Measurements from ENCODE around the gene ZC3H6.
"Not testable (repeated sequence)": the region's sequence is repeated elsewhere in the genome, so short reads cannot be mapped to it uniquely, and the experiment has no call there.

Gene ZC3H6

GRCh38 chr2:112275887-112276773 is 733 bp downstream of the ZC3H6 start:
- H3K27ac ChIP-seq (ENCODE audit: low read depth, low read length) = peak overlapping the region; percentile 84
- peaks cover 15% of the 10 kb centered on the region for H3K4me1 ChIP-seq (ENCODE audit: control insufficient read depth, insufficient read depth, low read length, unreplicated experiment)
- H3K36me3 ChIP-seq (ENCODE audit: insufficient read depth, low read length) = no peaks in the 10 kb centered on the region
- H3K79me2 ChIP-seq (ENCODE audit: control insufficient read depth, insufficient read depth, low read length, unreplicated experiment) = peaks cover 6% of the 10 kb centered on the region
- peak overlapping the region; percentile 74 for H2AFZ ChIP-seq (ENCODE audit: low read length, unreplicated experiment)
- H3K4me3 ChIP-seq (ENCODE audit: low read depth, low read length) = peak overlapping the region; percentile 77
- no peaks in the 10 kb centered on the region for H3K27me3 ChIP-seq (ENCODE audit: insufficient read depth, low read length)

- Histone ChIP-seq H2AFZ (ENCODE audit: low read length, unreplicated experiment) (peak overlapping the region; percentile 74), H3K4me3 (ENCODE audit: low read depth, low read length) (peak overlapping the region; percentile 77), H3K27ac (ENCODE audit: low read depth, low read length) (no peak overlapping the region; the same call in 1 of the 2 replicates)
Observed at GRCh38 chr2:112276954-112277353, 1.6 kb downstream of the ZC3H6 start.

GRCh38 chr2:112277596-112278220 is 2.3 kb downstream of the ZC3H6 start:
- H3K79me2 ChIP-seq (ENCODE audit: control insufficient read depth, insufficient read depth, low read length, unreplicated experiment) = peaks cover 6% of the 10 kb centered on the region
- no peaks in the 10 kb centered on the region for H3K36me3 ChIP-seq (ENCODE audit: insufficient read depth, low read length)
- H3K4me3 ChIP-seq (ENCODE audit: low read depth, low read length) = peak overlapping the region; percentile 77
- peak overlapping the region; percentile 11 for H2AFZ ChIP-seq (ENCODE audit: low read length, unreplicated experiment)
- peaks cover 15% of the 10 kb centered on the region for H3K4me1 ChIP-seq (ENCODE audit: control insufficient read depth, insufficient read depth, low read length, unreplicated experiment)
- peak overlapping the region; percentile 41 for H3K27ac ChIP-seq (ENCODE audit: low read depth, low read length)
- no peaks in the 10 kb centered on the region for H3K27me3 ChIP-seq (ENCODE audit: insufficient read depth, low read length)

More at GRCh38 chr2:112276954-112277353, 1.6 kb downstream of the ZC3H6 start:
- Histone ChIP-seq H3K27me3 (ENCODE audit: insufficient read depth, low read length) (no peaks in the 10 kb centered on the region), H3K4me1 (ENCODE audit: control insufficient read depth, insufficient read depth, low read length, unreplicated experiment) (peaks cover 15% of the 10 kb centered on the region), H3K36me3 (ENCODE audit: insufficient read depth, low read length) (no peaks in the 10 kb centered on the region), H3K79me2 (ENCODE audit: control insufficient read depth, insufficient read depth, low read length, unreplicated experiment) (peaks cover 6% of the 10 kb centered on the region)

- H3K36me3 ChIP-seq (ENCODE audit: insufficient read depth, low read length); H3K79me2 ChIP-seq (ENCODE audit: control insufficient read depth, insufficient read depth, low read length, unreplicated experiment); H3K27me3 ChIP-seq (ENCODE audit: insufficient read depth, low read length); H3K27ac ChIP-seq (ENCODE audit: low read depth, low read length); H2AFZ ChIP-seq (ENCODE audit: low read length, unreplicated experiment); H3K4me3 ChIP-seq (ENCODE audit: low read depth, low read length): not testable (repeated sequence)
- peaks cover 12% of the 10 kb centered on the region for H3K4me1 ChIP-seq (ENCODE audit: control insufficient read depth, insufficient read depth, low read length, unreplicated experiment)
Observed at GRCh38 chr2:112282066-112282465, 6.7 kb downstream of the ZC3H6 start.

GRCh38 chr2:112283535-112283934 is 8.1 kb downstream of the ZC3H6 start:
- H3K79me2 ChIP-seq (ENCODE audit: control insufficient read depth, insufficient read depth, low read length, unreplicated experiment); H3K4me1 ChIP-seq (ENCODE audit: control insufficient read depth, insufficient read depth, low read length, unreplicated experiment); H2AFZ ChIP-seq (ENCODE audit: low read length, unreplicated experiment); H3K36me3 ChIP-seq (ENCODE audit: insufficient read depth, low read length); H3K4me3 ChIP-seq (ENCODE audit: low read depth, low read length); H3K27me3 ChIP-seq (ENCODE audit: insufficient read depth, low read length); H3K27ac ChIP-seq (ENCODE audit: low read depth, low read length): not testable (repeated sequence)

- Histone ChIP-seq H3K4me1 (ENCODE audit: control insufficient read depth, insufficient read depth, low read length, unreplicated experiment) (peaks cover 7% of the 10 kb centered on the region), H3K36me3 (ENCODE audit: insufficient read depth, low read length) (no peaks in the 10 kb centered on the region), H3K79me2 (ENCODE audit: control insufficient read depth, insufficient read depth, low read length, unreplicated experiment) (peaks cover 4% of the 10 kb centered on the region), H3K27ac (ENCODE audit: low read depth, low read length) (no peak overlapping the region), H3K27me3 (ENCODE audit: insufficient read depth, low read length) (no peaks in the 10 kb centered on the region), H3K4me3 (ENCODE audit: low read depth, low read length) (no peak overlapping the region), H2AFZ (ENCODE audit: low read length, unreplicated experiment) (no peak overlapping the region)
Observed at GRCh38 chr2:112290088-112290487, 14.7 kb downstream of the ZC3H6 start.

- H3K4me3 ChIP-seq (ENCODE audit: low read depth, low read length) = no peak overlapping the region
- H3K27me3 ChIP-seq (ENCODE audit: insufficient read depth, low read length) = no peaks in the 10 kb centered on the region
- H3K36me3 ChIP-seq (ENCODE audit: insufficient read depth, low read length) = no peaks in the 10 kb centered on the region
- H3K4me1 ChIP-seq (ENCODE audit: control insufficient read depth, insufficient read depth, low read length, unreplicated experiment) = peaks cover 7% of the 10 kb centered on the region
- H3K79me2 ChIP-seq (ENCODE audit: control insufficient read depth, insufficient read depth, low read length, unreplicated experiment) = no peaks in the 10 kb centered on the region
- no peak overlapping the region for H2AFZ ChIP-seq (ENCODE audit: low read length, unreplicated experiment)
- H3K27ac ChIP-seq (ENCODE audit: low read depth, low read length) = no peak overlapping the region
Observed at GRCh38 chr2:112290648-112291047, 15.3 kb downstream of the ZC3H6 start.

- Histone ChIP-seq H3K27ac (ENCODE audit: low read depth, low read length) (no peak overlapping the region), H3K36me3 (ENCODE audit: insufficient read depth, low read length) (no peaks in the 10 kb centered on the region), H3K27me3 (ENCODE audit: insufficient read depth, low read length) (no peaks in the 10 kb centered on the region), H3K79me2 (ENCODE audit: control insufficient read depth, insufficient read depth, low read length, unreplicated experiment) (no peaks in the 10 kb centered on the region), H2AFZ (ENCODE audit: low read length, unreplicated experiment) (no peak overlapping the region), H3K4me3 (ENCODE audit: low read depth, low read length) (no peak overlapping the region), H3K4me1 (ENCODE audit: control insufficient read depth, insufficient read depth, low read length, unreplicated experiment) (peaks cover 7% of the 10 kb centered on the region)
Observed at GRCh38 chr2:112293636-112294401, 18.4 kb downstream of the ZC3H6 start.

GRCh38 chr2:112295407-112296078 is 20.1 kb downstream of the ZC3H6 start:
- H3K27me3 ChIP-seq (ENCODE audit: insufficient read depth, low read length) = no peaks in the 10 kb centered on the region

GRCh38 chr2:112296407-112296806 is 21.0 kb downstream of the ZC3H6 start:
- Histone ChIP-seq H3K27me3 (ENCODE audit: insufficient read depth, low read length) (no peaks in the 10 kb centered on the region), H3K4me1 (ENCODE audit: control insufficient read depth, insufficient read depth, low read length, unreplicated experiment) (peaks cover 11% of the 10 kb centered on the region), H3K4me3 (ENCODE audit: low read depth, low read length) (no peak overlapping the region), H2AFZ (ENCODE audit: low read length, unreplicated experiment) (no peak overlapping the region), H3K79me2 (ENCODE audit: control insufficient read depth, insufficient read depth, low read length, unreplicated experiment) (no peaks in the 10 kb centered on the region), H3K27ac (ENCODE audit: low read depth, low read length) (no peak overlapping the region), H3K36me3 (ENCODE audit: insufficient read depth, low read length) (no peaks in the 10 kb centered on the region)

More at GRCh38 chr2:112295407-112296078, 20.1 kb downstream of the ZC3H6 start:
- Histone ChIP-seq H3K27ac (ENCODE audit: low read depth, low read length) (no peak overlapping the region), H2AFZ (ENCODE audit: low read length, unreplicated experiment) (no peak overlapping the region), H3K4me3 (ENCODE audit: low read depth, low read length) (no peak overlapping the region), H3K79me2 (ENCODE audit: control insufficient read depth, insufficient read depth, low read length, unreplicated experiment) (no peaks in the 10 kb centered on the region), H3K4me1 (ENCODE audit: control insufficient read depth, insufficient read depth, low read length, unreplicated experiment) (peaks cover 2% of the 10 kb centered on the region), H3K36me3 (ENCODE audit: insufficient read depth, low read length) (no peaks in the 10 kb centered on the region)

Measured in ACC112 (cell line).